HG02623 (cell line): ENCODE results near the gene TEX101.
"Not testable (repeated sequence)": the region's sequence is repeated elsewhere in the genome, so short reads cannot be mapped to it uniquely, and the experiment has no call there.

ENCODE experiments used
- ATAC-seq: cut with Tn5 transposase; IDR thresholded peaks from one replicate; pipeline ENCODE4 v1.9.1; 2021; ENCODE audit warnings: moderate library complexity; ENCODE audit not compliant: unreplicated experiment

TEX101 gene

GRCh38 chr19:43416951-43417623 is 2.4 kb downstream of the TEX101 start:
- no peak for ATAC-seq

- ATAC-seq: no peak
Observed at GRCh38 chr19:43420954-43421353, 6.3 kb downstream of the TEX101 start.

- ATAC-seq: no peak
Observed at GRCh38 chr19:43422000-43422688, 7.5 kb downstream of the TEX101 start.

DNA sequence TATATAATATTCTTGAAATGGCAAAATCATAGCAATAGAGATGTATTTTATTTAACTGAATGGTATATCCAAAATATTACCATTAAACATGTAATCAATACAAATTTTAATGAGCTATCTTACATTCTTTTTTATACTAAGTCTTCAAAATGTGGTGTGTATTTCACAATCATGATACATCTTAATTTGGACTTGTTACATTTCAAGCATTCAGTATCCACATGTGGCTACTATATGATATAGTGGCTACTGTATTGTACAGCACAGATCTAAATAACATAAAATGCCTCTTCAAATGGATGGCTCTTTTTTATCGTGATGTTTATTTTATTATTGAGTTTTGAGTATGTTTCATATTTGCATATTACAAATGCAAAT is 8.0 kb downstream of the TEX101 start:
- ATAC-seq: no peak

DNA sequence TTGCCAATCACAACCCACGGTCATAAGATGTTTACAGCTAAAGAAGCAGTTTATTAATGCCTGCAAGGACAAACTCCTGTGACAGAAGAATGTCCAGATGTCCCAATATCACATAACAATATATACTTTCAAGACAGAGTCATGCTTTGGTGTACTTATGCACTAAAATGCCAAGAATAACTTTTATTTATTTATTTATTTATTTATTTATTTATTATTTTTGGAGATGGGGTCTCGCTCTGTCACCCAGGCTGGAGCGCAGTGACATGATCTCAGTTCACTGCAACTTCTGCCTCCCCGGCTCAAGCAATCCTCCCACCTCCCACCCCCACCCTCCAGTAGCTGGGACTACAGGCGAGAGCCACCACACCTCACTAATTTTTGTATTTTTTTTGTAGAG is 9.1 kb downstream of the TEX101 start:
- no peak for ATAC-seq

DNA sequence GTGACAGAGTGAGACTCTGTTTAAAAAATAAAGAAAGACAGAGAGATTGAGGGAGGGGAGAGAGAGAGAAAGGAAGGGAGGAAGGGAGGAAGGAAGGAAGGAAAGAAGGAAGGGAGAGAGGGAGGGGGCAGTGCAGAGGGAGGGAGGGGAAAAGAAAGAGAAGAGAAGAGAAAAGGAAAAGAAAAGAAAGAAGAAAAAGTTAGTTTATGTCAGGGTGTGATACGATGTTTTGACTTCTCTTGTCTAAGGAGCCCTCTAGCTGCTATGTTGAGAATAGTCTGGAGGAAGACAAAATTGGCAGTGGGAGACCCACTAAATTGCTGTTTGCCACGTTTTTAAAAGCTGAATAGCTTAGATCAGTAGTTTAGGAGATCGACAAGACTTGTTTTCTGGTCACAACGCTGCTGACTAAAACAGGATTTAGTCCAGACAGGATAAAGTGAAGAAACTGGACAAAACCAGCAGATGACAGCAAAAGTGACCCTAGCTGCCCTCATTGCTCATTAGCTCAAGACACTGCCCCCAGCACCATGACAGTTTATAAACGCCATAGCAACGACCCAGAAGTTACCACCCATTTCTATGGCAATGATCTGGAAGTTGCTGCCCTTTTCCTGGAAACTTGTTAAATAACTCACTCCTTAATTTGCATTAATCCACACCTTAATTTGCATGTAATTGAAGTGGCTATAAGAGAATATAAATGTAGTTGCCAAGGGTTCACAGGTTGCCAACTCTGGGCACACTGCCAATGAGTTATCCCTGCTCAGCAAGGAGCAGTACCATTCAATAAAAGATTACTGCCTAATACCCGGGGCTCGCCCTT is 11.1 kb downstream of the TEX101 start:
- ATAC-seq: no peak

- no peak for ATAC-seq
Observed at GRCh38 chr19:43429395-43429794, 14.7 kb downstream of the TEX101 start.

DNA sequence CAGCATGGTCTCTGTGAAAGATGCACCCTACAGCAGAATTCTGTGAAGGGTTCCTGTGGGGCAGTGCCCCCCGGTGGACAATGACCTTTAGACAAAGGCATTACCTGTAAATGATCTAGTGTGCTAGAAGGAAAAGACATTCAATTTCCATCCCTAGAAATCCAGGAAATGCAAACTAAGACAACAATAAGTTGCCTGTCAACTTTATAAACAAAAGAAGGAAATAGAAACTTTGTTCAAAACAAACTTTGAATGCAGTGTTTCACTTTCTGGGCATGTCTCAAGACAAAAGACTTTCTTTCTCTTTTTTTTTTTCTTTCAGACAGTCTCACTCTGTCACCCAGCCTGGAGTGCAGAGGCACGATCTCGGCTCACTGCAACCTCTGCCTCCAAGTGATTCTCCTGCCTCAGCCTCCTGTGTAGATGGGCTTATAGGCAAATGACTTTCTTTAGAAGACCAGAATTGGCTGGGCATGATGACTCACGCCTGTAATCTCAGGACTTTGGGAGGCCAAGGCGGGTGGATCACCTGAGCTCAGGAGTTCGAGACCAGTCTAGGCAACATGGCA is 15.5 kb downstream of the TEX101 start:
- ATAC-seq: no peak

DNA sequence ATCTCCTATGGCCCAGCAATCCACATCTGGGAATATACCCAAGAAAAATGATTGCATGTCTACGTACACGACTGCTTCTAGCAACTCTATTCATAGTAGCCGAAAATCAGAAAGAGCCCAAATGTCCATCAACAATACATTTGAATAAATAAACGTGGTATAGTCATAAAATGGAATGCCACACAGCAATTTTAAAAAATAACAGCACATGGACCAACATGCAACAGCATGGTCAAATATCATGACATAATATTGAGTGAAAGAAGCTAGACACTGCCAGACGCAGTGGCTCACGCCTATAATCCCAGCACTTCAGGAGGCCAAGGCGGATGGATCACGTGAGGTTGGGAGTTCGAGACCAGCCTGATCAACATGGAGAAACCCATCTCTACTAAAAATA is 16.3 kb downstream of the TEX101 start:
- no peak for ATAC-seq

- ATAC-seq: no peak
Observed at GRCh38 chr19:43433358-43433673, 18.6 kb downstream of the TEX101 start.

DNA sequence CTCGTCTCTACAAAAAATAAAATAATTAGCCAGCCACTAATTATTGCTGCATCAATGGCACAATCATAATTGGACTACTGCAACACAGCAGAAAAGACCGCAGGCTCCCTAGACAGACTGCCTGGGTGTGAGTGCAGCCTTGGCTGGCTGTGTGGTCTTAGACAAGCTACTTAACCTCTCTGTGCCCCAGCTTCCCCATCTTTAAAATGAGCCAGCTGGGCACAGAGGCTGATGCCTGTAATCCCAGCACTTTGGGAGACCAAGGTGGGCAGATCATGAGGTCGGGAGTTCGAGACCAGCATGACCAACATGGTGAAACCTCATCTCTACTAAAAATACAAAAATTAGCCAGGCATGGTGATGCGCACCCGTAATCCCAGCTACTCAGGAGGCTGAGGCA is 19.0 kb downstream of the TEX101 start:
- ATAC-seq: no peak

- no peak for ATAC-seq
Observed at GRCh38 chr19:43435775-43436174, 21.1 kb downstream of the TEX101 start.

GRCh38 chr19:43437284-43437683 is 22.6 kb downstream of the TEX101 start:
- not testable (repeated sequence) for ATAC-seq

DNA sequence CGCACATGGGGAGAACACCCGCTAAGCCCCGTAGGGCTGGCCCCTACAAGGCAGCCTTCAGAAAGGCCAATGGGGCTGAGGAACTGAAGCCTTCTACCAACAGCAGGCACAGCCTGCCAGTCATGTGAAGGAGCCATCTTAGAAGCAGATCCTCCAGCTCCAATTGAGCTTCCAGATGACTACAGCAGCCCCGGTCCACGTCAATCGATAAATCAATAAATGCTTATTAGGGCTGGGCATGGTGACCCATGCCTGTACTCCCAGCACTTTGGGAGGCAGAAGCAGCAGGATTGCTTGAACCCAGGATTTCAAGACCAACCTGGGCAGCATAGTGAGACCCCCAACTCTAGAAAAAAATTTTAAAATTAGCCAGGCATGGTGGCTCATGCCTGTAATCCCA is 23.0 kb downstream of the TEX101 start:
- ATAC-seq: no peak

- no peak for ATAC-seq
Observed at GRCh38 chr19:43438291-43439031, 23.8 kb downstream of the TEX101 start.

DNA sequence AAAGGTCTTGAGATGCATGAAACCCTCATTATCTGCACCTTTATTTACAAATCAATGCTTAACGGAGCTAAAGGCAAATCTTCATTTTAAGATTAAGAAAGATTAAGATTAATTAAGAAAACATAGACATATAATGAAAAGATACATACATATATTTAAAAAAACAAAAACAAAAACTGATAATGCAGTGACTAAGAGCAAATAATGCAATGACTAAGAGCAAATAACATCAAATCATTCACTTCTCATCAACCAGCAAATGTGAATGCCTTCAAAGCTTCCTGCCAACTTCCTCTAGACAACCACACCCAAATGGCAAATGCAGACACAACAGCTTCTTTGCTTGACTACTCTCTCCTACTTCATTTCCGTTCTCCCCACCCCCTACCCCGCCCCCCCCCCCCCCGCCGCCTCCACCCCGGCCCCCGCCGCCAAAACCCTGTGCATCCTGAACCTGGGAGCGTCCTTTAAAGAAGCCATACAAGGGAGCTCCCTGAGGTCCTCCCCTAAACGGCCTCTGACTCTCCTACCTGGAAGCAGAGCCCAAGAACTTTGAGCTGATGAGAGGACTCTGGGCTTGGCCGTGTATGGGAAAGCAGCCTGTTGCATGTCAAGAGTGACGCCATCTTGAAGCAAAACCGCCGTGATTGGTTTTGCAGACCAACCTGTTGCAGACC is 24.5 kb downstream of the TEX101 start:
- no peak for ATAC-seq

DNA sequence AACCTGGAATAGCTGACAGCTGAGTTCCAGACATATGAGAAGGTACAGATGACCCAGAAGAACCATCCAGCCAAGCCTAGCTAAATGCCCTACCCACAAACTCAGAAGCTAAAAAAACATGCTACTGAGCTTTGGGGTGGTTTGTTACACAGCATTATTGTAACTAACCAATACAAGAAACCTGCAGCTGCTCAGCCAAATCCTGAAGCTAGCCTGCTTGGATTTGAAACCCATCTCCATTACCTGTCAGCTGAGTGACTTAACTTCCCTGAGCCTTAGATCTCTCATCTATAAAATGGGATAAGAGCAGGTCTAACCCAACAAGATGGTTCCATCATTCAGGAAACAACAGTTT is 25.0 kb downstream of the TEX101 start:
- ATAC-seq: no peak

DNA sequence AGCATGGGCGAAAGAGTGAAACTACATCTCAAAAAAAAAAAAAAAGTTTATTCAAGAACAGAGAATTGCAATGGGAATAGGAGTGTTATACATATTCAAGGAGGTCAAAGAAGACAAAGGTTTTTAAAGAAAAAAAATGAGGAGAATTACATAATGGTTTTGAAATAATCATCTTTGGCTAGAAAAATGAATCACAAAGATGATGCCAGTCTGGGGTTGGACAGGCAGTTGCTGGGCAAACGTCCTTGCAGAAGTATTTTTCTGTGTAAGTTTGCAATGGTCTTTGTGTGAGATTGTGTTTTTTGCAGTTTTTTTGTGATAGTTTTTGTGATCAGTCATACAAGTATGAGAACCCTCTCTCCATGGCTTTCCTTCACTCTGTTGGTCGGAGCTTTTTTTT is 27.0 kb downstream of the TEX101 start:
- no peak for ATAC-seq

GRCh38 chr19:43444091-43444490 is 29.4 kb downstream of the TEX101 start:
- not testable (repeated sequence) for ATAC-seq

DNA sequence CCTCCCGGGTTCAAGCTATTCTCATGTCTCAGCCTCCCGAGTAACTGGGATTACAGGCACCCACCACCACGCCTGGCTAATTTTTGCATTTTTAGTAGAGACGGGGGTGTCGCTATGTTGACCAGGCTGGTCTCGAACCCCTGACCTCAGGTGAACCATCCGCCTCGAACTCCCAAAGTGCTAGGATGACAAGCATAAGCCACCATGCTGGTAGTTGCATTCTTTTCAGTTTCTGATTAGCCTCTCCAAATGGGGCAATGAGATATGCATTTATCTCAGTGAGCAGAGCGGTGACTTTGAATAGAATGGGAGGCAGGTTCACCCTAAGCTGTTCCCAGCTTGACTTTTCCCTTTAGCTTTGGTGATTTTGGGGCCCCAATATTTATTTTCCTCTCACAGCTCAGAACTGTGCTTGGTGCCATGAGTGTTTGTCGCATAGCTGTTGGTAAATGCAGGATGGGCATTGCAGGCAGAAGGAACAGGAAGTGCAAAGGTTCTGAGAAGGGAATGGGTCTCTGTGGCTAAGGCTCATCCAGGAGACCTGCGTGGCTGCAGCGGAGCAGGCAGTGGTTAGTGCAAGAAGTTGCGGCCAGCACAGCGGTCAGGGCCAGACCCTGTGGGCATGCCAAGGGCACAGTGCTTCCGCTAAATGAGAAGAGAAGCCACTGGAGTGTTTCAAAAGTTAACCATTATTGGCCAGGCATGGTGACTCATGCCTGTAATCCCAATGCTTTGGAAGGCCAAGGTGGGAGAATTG is 30.0 kb downstream of the TEX101 start:
- no peak for ATAC-seq
